HuH-7.5 (cell line): ENCODE results near the gene ANKRD11.
"Not testable (repeated sequence)": the region's sequence is repeated elsewhere in the genome, so short reads cannot be mapped to it uniquely, and the experiment has no call there.

Experiments used
- DNase-seq: peaks from one replicate; pipeline ENCODE4 v3.0.0; 2011; ENCODE audit warnings: low spot score

ANKRD11 gene

DNA sequence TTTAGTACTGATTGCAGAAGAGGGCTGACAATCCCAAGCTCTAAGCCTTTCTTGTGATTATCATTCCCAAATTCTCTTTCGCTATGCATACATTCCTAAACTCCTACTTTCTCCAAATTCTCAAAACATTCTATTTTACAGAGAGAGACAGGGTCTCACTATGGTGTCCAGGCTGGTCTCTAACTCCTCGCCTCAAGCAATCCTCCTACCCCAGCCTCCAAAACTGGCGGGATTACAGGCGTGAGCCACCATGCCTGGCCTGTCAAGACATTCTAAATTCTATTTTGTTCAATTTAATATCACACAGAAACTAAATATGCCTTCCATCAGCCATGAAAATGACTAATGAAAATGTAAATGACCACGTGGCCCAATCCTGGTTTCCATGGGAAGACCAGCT lies 39.8 kb downstream of the ANKRD11 start:
- no peak for DNase-seq

GRCh38 chr16:89449726-89450335 lies 40.5 kb downstream of the ANKRD11 start:
- DNase-seq, result no peak

DNA sequence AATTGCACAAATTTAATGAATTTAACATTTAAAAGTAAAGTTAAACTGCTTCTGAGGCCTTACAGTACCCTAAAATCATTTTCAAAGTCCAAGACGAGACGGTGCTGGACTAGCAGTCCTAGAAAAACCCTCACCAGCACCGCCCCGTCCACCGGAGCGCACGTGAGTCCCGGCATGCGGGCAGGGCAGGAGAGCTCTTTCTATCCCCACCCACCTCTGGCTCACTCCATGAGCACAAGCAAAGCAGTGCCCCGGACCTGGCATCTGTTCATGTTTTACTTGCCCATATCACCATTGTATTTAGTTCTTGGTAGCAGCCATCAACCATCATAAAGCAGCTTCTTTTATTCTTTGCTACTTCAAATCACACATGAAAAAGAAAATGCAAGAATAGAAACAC lies 41.7 kb downstream of the ANKRD11 start:
- no peak for DNase-seq

GRCh38 chr16:89446975-89447293 lies 43.4 kb downstream of the ANKRD11 start:
- no peak for DNase-seq

DNA sequence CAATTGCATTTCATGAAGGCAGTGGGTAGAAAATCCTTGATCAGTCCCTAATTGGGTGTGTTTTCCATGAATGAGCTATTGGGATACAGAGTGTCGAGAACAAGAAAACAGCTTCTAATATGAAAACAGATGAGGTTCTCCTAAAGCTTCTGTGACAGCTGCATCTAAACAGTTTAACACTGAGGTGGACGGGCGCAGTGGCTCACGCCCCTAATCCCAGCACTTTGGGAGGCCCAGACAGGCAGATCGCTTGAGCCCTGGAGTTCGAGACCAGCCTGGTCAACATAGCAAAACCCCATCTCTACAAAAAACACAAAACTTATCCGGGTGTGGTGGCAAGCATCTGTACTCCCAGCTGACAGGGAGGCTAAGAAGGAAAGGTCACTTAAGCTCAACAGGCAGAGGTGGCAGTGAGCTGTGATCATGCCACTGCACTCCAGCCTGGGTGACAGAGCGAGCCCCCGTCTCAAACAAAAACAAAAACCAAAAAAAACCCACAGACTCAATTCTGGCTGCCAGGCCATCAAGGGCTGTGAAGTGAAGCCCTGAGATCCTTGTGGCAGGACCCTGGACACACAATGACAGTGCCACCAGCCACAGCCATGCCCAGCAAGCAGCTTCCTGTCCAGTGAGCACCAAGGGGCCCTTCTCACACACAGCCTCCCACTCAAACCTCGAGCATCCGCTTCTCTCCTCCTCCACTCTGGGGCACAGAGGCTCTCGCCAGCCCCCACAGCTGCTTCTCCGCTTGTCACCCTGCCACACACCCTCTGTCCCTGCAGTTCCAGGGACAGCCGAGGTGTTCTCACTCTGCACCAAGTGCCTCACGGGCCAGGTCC lies 44.0 kb downstream of the ANKRD11 start:
- no peak for DNase-seq

DNA sequence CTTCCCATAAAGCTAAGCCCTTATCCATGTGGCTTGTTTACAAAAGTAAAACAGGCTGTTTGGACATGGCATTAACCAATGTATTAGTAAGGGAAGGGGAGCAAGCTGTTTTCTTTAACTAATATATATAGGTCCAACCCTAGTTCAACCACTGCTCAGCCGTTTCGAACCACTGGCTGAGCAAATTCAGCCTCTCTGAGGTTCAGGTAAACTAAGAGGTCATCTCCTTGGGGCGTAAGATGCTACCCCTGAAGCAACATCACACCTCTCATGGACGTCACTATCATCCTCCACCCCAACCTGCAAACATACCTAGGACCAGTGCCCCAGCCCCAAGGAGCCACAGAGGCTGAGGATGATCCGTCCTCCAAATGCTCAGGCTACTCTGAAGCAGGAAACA lies 45.2 kb downstream of the ANKRD11 start:
- no peak for DNase-seq

- no peak for DNase-seq
Observed at GRCh38 chr16:89444728-89445127, 45.6 kb downstream of the ANKRD11 start.

- DNase-seq, result no peak
Observed at GRCh38 chr16:89444151-89444723, 46.1 kb downstream of the ANKRD11 start.

DNA sequence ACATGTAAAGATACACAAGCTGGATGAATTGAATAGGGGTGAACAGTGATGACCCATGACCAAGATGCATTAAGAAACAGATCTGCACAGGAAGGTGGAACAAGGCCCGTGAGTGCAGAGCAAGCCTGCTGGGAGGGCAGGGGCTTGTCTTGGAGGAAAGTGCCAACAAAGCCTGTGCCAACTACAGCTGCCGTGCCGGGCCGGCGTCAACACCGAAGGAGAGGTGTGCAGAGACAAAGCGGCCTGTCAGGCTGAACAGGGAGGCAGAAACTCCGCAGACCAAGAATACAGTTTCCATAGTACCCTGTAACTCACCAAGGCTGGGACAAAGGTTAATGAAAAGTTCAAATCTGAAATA lies 46.7 kb downstream of the ANKRD11 start:
- DNase-seq, result no peak

DNA sequence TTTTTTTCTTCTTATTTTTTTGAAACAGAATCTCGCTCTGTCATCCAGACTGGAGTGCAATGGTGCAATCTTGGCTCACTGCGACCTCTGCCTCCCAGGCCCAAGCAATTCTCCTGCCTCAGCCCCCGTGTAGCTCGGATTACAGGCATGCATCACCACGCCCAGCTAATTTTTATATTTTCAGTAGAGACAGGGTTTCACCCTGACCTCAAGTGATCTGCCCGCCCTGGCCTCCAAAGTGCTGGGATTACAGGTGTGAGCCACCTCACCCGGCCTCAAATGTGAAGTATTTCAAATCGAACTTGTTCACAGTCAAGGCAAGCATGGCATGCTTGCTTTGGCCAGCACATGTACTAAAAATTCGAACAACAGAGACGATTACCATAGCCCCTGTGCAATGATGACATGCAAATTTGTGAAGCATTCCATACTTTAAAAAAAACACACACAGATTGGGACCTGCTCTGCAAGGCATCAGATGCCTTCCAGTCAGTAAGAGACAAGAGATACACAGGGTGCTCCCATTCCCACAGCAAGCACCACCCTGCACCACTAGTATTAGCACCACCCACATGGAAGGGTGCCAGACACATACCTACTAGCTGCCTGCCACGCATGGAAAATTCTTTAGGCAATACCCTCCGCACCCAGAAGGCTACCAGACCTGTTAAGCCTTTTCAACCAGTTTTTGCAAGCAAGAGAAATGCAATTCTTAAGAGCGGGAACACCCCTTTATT lies 47.2 kb downstream of the ANKRD11 start:
- peak; percentile 80 for DNase-seq

DNA sequence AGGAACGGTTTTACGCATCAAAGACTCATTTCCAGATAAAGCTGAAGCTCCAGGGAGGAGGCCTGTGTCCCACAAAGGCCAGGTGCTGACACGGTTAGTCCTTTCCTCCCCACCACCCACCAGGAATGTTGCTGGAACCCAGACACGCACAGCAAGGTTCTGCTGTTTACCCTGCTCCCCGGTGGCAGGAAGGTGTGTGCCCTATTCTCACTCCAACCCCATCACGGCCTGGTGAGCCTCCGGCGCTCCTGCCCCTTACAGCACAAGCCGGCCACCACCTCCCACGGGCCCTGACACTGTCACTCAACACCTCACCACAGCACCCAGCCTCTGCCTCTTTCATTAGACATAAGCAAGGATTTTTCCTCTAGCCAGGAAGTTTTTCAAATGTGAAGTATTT lies 47.8 kb downstream of the ANKRD11 start:
- DNase-seq, result no peak

DNA sequence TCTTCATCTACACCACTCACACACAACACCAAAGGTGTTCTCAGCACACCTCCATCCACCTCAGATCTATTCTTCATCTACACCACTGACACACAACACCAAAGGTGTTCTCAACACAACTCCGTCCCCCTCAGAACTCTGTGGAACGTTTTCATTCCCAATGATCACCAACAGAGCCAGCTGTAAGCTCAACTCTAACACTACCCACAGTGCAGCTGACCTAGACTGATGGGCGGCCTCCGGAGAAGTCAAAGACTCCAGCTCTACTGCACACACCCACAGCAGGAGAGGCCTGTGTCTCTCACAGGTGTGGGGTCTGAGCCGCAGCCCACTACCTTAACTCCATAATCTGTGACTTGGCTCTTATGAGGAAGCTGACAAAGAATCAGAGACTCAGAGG lies 50.7 kb downstream of the ANKRD11 start:
- DNase-seq, result no peak

DNA sequence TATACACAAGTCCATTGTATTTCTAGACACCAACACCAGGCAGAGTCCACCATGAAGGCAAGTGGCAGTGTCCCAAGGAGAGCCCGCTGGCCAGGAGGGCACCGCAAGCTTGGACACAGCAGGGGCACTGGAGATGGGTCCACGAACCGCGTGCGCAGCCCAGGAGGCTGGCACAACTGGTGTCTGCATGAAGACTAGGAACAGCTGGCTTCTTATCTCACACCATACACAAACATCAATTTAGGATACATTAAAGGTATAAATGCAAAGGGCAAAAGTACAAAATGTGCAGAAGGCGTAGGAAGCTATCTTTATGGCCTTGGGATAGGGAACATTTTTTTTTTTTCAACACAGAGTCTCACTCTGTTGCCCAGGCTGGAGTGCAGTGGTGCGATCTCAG lies 52.4 kb downstream of the ANKRD11 start:
- no peak for DNase-seq

- no peak for DNase-seq
Observed at GRCh38 chr16:89437251-89437987, 52.9 kb downstream of the ANKRD11 start.

GRCh38 chr16:89436366-89436765 lies 54.0 kb downstream of the ANKRD11 start:
- no peak for DNase-seq

DNA sequence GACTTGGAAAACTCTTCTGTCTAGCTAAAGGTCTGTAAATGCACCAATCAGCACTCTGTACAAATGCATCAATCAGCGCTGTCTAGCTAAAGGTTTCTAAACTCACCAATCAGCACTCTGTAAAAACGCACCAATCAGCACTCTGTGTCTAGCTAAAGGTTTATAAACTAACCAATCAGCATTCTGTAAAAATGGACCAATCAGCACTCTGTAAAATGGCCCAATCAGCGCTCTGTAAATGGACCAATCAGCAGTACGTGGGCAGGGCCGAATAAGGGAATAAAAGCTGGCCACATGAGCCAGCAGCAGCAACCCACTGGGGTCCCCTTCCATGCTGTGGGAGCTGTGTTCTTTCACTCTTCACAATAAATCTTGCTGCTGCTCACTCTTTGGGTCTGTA lies 55.3 kb downstream of the ANKRD11 start:
- DNase-seq, result not testable (repeated sequence)

DNA sequence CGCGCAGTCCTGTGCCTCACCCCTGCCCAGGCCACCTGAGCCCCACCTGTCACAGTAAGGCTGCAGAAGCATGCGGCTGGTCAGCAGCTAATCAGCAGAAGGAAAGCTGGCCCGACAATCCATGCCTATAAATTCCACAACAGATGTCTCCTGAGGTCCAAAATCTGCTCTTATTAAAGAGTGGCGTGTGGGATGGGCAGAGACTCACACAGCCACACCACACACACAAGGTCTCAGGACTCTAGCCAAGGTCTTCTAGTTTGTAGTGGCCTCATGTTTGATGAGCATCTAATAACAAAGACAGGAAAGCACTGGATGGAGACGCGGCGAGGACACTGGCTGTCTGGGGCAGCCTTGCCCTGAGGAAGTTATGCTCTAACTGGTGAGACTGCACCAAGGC lies 55.9 kb downstream of the ANKRD11 start:
- DNase-seq, result no peak

DNA sequence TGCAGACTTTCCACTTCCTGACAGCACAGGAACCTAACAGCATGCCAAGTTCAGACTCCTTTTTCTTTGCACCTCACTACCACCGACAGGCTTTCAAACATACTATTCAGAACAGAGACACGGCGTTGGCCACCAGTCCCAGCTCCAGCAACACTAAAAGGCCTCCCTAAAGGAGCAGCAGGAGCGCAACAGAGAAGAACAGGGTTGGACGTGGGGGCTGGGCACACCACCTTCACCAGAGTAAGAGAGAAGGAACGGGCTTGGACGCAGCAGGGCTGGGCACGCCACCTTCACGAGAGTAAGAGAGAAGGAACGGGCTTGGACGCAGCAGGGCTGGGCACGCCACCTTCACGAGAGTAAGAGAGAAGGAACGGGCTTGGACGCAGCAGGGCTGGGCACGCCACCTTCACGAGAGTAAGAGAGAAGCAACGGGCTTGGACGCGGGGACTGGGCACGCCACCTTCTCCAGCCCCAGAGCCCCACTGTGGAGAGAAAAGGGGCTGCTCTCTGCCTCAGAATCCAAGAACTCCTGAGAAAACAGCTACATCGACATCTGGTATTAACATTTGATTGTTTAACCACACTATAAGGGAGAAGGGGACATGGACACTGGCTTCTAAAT lies 56.9 kb downstream of the ANKRD11 start:
- DNase-seq, result not testable (repeated sequence)

- DNase-seq, result no peak
Observed at GRCh38 chr16:89431630-89432029, 58.7 kb downstream of the ANKRD11 start.

DNA sequence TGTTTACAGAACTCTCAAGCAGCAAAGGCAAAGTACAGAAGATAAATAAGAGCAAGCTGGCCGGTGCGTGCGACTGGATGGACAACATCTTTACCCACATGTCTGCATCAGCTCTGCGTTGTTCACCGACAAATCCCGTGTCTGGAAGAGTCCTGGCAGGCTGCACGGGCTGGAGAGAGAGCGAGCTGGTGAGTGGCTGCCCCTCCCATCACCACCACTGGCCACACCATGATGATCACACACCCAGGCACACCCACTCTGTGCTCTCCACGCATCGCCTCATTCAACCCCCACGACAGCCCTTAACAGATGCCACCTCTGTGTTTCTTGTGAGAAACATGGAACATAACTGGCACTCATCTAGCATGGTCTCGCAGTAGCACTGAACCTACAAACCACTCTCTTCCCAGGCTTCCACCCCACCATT lies 59.2 kb downstream of the ANKRD11 start:
- no peak for DNase-seq

GRCh38 chr16:89430436-89431157 lies 59.8 kb downstream of the ANKRD11 start:
- DNase-seq, result peak; percentile 61
